Stimulated activated CD4-positive, alpha-beta T cell treated with anti-CD3 and anti-CD28 coated beads, Interleukin-15, amount 100 ng/mL, for 24 hours (primary cell): ENCODE results near the gene HS2ST1.

ENCODE experiments used
- DNase-seq: peaks from one replicate; pipeline ENCODE4 v3.0.0-alpha.2; 2020

HS2ST1 gene

GRCh38 chr1:87117761-87118368 lies 203.4 kb downstream of the HS2ST1 start:
- no peak for DNase-seq

GRCh38 chr1:87119541-87120140 lies 205.2 kb downstream of the HS2ST1 start:
- no peak for DNase-seq

DNA sequence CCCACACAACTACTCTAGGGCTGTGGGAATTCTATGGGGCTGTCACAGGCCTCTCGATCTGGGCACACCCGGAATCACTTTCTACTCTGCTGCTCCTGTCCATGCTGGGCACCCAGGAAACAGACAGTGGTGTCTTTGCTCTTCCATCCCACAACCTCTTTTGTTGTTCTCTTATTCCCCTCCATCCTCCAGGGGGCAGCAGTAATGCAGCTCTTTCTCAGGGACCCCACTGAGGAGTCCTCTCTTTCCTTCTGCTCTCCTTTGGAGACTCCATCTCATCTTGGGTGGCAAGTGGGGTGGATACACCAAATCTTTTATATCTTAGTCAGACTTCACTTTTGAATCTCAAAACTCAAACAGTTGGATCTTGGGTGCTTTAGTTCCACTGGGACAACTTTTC lies 206.3 kb downstream of the HS2ST1 start:
- no peak for DNase-seq

DNA sequence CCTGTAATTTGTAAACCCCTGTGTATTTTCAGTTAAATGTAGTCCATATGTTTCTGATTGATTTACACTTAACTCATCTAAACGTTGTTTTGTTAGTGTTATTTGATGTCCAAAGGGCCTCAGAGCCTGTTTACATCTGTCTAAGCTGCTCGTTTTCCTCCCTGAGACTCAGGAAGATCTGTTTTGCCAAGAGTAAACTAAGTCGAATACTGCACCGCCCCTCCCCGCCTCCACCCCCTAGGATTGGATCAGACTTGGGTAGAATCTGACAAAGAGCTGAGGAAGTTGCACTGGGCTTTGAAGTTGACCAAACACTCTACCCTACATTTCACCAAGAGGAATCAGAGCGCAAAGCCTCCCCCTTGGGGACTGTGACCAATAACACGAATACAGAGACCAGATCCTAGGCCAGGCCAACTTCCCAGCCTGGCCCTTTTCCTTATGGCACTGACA lies 207.3 kb downstream of the HS2ST1 start:
- no peak for DNase-seq

- no peak for DNase-seq
Observed at GRCh38 chr1:87122243-87122642, 207.8 kb downstream of the HS2ST1 start.

- no peak for DNase-seq
Observed at GRCh38 chr1:87123610-87124009, 209.2 kb downstream of the HS2ST1 start.

GRCh38 chr1:87126886-87127505 lies 212.6 kb downstream of the HS2ST1 start:
- no peak for DNase-seq

DNA sequence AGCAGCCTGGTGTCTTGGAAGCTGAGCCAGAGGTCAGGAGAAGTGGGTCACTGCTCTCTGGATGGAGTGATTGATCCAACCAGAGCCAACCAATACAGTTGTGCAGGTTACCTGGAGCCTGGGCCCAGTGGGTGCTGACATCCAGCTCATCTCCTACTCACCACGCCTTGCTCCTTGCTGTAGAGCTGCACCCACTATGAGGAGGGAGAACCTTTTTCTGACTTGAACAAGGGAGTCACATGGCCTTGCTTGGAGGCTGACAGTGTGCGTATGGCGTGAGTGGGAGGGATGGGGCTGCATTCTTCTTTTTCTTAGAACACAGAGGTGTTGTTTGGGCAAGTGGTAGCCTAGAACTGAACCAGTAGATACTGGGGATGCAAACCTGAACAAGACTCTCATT lies 213.1 kb downstream of the HS2ST1 start:
- no peak for DNase-seq

DNA sequence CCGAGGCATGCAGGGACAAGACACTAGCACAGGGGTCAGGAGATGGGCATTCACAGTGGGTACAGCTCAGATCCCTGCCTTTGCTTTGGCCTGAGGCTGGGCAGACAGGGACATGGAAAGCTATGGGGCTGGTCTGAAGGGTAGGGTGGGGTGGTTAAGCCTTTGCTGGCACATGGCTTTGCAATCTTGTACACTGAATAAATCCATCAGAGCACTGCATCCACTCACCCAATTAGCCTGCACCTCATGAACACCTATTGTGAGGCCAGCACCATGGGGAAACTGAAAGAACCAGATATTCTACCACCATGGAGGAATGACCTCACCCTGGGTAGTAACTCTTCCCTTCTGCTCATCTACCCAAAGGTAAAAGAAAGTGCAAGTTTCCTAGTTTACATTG lies 214.6 kb downstream of the HS2ST1 start:
- no peak for DNase-seq

- no peak for DNase-seq
Observed at GRCh38 chr1:87129606-87130005, 215.2 kb downstream of the HS2ST1 start.

- no peak for DNase-seq
Observed at GRCh38 chr1:87130438-87130837, 216.0 kb downstream of the HS2ST1 start.

DNA sequence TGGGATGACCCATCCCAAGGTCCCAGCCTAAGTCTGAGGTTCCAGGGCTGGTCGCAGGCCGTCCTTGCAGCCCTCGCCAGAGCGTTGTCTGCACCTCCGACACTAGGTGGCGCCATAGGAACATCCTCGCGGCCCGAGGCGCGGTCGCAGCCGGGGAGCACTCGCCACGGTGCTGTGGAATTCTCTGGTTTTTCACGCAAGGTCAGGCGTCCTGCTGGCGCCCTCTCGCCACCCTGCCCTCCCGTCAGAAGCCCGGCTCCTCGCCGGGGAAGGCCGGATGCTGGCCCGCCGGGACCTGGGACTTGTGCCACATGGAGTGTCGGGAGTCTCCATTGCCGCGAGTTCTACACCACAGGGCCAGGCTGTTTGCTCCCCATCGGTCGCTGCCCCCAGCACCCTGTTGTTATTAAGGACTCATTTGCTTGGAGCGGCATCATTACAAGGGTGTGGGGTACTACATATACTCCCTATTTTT lies 217.4 kb downstream of the HS2ST1 start:
- peak; percentile 84 for DNase-seq

GRCh38 chr1:87132284-87132870 lies 217.9 kb downstream of the HS2ST1 start:
- DNase-seq = peak; percentile 4

DNA sequence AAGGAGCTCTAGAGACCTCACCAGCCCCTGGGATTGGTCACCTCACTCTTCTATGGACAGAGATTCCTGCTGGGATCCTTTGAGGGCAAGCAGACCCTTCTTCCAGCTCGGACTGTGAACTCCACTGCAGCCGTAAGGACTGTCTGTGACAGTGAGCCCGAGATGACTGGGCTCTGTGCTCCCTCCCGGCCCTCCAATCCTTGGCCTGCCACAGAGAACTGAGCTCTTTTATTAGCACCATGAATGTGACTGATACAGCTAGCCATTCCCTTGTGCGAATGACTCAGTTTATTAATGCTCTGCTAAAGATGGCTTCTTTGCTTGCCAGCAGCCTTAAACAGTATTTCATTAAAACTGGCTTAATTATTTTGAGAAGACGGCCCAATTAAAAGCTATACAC lies 219.6 kb downstream of the HS2ST1 start:
- no peak for DNase-seq

DNA sequence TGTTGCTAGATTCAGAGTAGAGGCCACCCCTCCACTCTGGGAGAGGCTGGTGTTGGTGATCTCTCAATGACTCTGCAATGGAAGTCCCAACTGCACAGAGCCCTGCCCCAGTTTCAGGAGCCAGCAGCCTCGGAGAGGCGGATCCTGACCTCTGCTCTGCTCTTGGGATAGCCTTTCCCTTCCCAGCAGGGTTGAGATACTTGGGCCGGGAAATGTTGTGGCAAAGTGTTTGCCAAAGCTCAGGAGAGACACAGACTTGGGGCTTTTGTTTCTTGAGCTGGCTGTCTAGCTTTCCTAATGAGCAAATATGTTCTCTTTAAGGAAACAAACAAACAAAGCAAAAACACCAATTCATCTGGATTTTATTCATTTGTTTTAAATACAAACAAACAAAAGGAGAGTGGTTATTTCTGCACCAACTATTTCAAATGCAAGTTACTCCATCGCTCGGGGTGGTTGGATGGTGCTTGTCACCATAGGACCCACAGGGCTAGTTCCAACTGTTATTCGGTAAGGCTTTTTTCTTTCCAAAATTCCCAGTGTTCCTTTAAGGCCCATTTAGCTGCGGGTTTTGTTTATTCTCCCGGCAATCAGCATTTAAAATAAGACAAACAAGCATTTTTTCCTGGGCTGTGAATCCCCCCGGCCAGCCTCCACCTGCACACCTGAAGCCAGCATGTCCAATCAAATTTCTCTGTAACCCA lies 220.3 kb downstream of the HS2ST1 start:
- no peak for DNase-seq

DNA sequence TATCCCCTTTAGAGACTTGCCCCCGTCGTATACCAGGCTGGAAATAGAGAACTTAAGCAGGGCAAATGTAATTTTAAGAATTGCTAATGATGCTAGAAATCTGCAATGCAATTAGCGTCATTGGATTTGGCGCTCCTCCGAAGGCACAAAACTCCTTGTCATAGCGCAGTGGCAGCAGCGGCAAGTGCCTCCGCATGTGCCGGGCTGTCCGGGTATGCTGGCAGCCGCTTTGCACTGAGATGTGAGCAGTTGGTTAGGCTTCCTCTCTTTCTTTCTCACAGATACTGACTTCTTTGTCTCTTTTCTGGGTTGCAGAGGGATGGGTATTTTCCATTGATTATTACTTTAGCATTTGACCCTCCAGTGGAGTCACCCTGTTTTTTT lies 220.9 kb downstream of the HS2ST1 start:
- DNase-seq = no peak

- DNase-seq = no peak
Observed at GRCh38 chr1:87136607-87137341, 222.3 kb downstream of the HS2ST1 start.

DNA sequence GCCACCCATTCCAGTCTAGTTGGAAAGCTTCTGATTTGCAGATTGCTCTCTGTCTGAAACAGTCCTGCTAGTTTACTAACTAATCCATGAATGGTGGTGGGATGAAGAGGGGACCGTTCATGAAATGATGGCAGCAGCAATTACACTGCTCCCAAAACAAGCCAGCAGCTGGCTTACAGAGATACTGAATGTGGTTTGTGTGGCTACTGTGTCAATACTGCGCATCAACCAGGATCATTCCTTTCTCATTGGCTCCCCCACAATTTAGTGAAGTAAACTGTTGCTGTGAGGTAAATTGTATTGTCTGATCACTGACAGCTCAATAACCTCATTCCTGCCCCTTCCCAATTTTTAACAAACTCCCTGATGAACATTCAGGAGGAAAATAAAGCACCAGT lies 222.9 kb downstream of the HS2ST1 start:
- DNase-seq = no peak

DNA sequence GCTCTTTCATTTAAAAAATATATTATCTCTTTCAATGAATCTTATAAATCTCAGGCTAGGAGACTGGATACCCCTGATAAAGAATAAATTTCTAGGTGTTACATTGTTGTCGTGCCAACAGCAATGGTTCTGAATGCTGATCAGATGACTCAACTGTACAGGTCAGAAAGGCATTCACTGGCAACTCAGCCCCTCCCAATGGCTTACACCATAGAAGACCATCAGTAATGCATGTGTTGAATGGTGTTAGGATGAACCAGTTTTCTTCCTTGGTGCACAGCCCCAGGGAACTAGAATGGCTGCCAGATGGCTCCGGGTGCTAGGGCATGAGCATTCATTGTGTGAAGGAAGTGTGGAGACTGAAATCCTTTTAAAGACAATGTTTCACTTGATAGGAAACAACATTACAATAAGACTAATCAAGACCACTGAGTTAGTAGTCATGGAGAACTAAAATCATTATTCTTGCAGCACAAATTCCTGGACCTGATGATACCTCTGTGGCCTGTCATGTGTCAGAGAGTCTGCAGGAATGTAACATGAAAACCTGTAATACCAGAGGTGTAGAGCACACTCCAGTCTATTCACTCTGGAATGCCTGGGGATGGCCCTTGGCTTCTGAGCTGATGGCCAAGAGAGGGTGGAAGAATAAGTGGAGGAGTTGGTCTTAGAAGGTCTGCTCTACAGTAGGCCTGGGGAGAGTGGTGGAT lies 226.6 kb downstream of the HS2ST1 start:
- no peak for DNase-seq

GRCh38 chr1:87141556-87141955 lies 227.1 kb downstream of the HS2ST1 start:
- DNase-seq = no peak

GRCh38 chr1:87143413-87144135 lies 229.1 kb downstream of the HS2ST1 start:
- no peak for DNase-seq
